CD4-positive, alpha-beta T cell treated with Interleukin-4 for 4 hours (primary cell): Measurements from ENCODE around the gene GPR34.
"Not testable (repeated sequence)": the region's sequence is repeated elsewhere in the genome, so short reads cannot be mapped to it uniquely, and the experiment has no call there.

Experiments used
- DNase-seq: peaks from one replicate; pipeline ENCODE4 v3.0.0-alpha.2; 2020

The GPR34 gene

DNA sequence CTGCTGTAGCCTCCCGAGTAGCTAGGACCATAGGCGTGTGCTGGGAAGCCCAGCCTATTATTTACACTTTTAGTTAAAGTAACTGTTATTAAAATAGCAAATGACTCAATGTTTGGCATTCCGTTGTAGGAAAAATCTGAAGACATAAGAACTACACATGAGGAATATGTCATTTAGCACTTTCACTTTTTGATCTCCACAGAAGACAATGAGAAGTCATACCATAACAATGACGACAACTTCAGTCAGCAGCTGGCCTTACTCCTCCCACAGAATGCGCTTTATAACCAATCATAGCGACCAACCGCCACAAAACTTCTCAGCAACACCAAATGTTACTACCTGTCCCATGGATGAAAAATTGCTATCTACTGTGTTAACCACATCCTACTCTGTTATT lies 6.7 kb downstream of the GPR34 start:
- DNase-seq = peak; percentile 20

GRCh38 chrX:41703574-41704029 lies 14.8 kb downstream of the GPR34 start:
- no peak for DNase-seq

DNA sequence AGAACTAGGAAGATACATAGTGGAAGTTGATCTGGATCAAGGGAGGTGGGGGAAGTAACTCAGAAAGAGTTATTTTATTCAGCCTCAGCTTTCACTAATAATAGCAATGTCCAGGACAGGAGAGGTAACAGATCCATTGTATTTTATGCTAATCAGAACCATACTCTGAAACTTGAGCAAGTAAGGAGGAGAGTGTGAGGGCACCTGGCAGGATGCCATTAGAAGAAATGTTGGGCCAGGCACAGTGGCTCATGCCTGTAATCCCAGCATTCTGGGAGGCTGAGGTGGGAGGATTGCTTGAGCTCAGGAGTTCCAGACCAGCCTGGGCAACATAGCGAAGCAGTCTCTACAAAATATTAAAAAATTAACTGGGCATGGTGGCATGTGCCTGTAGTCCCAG lies 16.3 kb downstream of the GPR34 start:
- no peak for DNase-seq

DNA sequence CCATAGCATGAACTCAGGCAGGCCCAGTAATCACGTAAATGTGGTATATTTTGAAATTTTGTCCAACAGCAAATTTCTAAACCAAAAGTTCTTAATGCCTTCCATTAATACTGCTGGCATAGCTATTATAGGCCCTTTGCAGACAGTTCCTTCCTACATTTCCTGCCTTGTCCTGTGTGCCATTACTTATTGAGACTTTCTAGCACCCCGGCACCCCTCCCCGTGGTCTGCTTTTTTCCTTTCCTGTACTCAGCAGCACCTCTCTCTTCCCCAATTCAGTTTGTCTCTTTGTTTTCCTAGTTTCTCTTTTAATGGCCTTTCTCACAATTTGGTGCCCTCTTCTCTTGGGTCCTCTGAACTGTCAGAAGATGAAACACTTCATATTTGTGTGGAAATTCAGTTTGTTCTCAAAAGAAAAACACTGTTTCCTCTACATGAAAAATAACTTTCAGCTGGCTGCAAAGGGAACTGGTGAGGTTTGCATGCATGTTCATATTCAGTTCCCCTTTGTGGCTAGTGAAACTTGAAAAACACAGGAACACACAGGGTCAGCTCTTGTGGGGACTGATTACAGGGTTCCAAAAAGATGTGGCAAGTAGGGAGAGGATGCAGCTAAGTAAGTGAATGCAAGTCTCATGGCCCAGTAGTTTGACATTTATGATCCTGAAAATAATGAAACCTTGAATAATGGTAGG lies 17.1 kb downstream of the GPR34 start:
- DNase-seq = no peak

GRCh38 chrX:41707218-41707617 lies 18.4 kb downstream of the GPR34 start:
- no peak for DNase-seq

DNA sequence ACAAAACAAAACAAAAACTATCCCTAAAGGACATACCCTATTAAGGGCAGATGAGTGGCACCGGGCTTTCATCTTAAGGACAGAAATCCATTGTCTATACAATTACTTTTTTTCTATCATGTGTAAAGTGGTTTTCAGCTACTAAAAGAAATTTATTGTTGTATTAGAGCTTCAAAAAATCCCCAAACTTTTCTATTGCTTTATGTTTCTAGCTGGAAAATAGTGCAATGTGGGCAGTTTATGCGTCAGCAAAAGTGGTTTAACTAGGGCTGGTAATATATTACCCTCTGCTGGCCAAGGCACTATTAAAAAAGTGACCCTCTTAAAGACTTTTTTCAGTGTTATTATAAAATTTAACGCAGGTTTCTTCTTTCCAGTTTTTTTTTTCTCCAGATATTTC lies 19.7 kb downstream of the GPR34 start:
- no peak for DNase-seq

DNA sequence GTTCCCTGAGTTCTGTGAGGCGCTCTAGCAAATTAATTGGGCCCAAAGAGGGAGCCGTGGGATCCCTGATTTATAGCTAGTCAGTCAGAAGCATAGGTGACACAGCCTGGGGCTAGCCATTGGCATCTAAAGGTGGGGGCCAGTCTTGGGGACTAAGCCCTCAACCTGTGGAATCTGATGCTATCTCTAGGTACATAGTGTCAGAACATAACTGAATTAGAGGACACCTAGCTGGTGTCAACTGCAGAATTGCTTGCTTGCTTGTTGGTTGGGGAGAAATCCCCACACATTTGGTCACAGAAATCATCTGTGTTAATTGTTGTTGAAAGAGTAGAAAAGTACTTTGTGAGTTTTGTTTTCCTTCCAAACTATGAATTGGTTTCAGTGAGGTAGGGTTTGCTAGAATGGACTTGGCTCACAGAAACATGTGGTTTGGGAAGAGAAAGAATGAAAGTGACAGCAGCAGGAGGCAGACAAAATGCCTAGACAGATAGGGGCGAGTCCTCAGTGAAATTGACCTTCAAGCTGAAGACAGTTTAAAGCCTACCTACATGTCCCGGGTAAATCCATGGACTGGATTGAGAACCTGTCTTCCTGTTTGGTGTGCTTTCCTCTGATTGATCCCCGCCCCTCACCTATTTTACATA lies 22.4 kb downstream of the GPR34 start:
- no peak for DNase-seq

DNA sequence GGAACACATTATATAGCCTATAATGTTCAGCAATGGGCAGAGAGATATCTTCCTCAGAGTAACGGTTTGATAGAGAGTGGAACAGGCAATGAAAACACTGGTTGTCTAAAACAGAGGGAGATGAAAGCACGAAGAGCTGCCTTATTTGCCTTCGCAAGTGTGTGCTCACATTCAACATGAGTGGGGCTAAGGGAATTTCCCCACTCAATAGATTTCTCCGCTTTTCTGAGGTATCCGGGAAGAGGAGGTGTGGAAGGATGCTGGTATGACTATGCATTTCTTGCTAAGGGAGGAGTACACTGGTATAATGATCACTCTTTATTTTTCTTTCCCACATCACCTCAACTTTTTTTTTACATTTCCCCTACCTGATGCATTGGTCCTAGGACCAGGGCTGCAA lies 27.4 kb downstream of the GPR34 start:
- DNase-seq = no peak

- no peak for DNase-seq
These were observed 28.1 kb downstream of the GPR34 start for GRCh38 chrX:41716767-41717473.

DNA sequence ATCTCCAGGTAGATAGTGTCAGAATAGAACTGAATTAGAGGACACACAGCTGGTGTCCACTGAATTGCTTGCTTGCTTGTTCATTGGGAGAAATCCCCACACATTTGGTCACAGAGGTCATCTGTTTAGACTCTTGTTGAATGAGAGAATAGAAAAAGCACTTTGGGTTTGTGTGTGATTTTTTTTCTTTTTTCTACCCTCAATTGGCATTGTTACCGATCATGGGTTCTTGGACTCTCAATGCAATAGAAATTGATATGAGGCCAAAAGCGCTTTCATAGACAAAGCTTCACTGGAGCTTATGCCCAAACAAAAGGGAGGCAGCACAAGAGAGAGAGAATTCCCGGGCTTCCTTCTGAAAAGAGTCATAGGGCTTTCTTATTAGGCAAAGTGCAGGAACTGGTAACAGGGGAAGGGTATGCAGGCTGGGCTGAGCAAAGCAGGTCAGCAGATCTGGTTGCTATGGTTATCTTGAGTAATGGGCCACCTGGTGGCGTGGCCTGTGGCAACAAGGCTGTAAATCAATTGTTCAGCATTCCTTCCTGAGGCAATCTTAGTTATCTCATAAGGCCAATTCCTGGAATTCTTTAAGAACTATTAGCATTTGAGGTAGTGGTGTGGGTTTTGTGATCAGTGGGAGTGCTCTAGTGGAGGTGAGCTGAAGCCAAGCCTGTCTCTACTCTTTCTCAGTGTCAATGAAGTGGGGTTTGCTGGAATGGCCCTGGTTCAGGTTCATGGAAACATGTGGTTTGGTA lies 29.9 kb downstream of the GPR34 start:
- DNase-seq = no peak

DNA sequence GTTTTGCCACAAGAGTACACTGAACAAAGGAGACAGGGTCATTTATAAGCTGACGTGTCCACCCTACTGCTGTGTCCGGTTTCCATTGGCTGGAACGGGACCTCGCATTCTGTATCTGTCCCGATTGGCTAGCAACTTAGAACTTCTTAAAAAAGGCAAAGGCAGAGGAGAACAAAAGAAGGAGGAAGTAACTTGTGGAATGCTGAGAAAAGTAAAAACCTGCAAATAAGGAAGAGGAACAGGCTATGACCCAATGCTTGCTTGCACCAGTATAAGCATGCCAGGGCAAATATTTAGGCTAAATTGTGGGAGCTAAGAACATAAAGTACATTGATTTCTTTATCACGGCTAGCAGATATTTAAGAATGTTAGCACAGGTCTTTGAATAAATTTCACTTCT lies 30.8 kb downstream of the GPR34 start:
- DNase-seq = not testable (repeated sequence)

- DNase-seq = peak; percentile 50
These were observed 31.5 kb downstream of the GPR34 start for GRCh38 chrX:41720125-41720779.

GRCh38 chrX:41721590-41721989 lies 32.8 kb downstream of the GPR34 start:
- DNase-seq = no peak

DNA sequence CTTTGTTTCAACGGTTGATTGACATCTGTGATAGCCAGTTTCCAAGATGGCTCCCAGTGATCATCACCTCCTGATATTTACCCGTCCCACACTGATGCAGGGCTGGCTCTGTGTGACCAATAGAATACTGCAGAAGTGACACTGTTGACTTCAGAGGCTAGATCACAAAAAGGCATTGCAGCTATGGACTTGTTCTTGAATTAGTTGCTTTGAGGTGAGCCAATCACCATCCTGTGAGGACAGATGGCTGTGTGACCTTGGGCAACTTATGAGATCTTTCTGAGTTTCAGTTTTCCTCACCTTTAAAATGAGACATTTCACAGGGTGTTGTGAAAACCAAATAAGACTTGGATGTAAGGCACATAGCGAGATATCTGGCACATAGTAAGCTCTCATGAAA lies 33.4 kb downstream of the GPR34 start:
- DNase-seq = no peak

DNA sequence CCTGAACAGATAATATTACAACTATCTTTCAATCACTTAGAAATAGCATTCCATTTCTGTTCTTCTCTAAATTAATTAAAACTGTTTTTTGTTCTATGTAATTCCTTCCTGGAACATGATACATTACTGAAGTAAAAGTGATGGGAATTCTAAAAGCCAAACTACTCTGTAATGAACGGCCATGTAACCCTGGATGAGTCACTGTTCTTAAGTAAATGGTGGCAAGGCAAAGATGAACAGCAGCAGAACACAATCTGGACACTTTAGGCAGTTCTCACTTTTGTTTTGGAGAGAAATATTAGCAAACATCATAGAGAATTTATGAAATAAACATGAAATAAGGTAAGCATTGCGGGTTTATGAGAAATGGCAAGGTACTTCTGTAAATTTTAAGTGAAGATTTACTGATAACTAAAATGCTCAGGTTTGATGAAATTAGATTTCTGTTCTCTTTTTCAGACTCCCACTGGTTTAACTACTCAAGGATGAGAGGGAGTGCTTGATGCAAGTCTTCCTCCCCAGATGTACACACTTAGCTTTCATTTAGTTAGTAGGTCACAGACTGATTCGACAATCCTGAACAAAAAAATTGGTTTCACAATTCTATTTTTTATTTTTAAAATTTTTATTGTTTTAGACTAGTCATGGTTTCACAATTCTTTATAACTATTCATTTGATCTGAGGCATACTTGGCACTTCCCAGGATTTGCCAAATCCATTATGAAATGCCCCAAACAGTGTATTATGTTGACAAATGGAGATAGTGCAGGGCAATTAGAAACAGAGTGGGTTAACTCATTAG lies 34.2 kb downstream of the GPR34 start:
- no peak for DNase-seq

DNA sequence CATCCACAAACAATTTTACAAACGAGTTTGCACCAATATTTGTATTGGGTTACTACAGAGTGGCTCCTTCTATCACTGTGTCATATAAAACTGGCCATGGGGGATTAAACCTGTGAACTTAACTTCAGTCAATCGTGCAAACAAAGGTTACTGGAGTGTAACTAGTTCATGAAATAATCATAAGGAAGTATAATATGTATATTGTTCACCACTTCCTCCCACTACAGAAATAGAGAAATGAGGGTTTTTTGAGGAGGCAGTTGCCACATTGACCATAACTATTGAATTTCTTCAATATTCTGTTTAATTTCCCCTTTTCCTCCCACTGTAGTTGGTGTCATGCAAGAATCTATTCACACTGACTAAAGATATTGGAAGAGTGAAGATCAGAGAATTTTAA lies 35.1 kb downstream of the GPR34 start, which contains the start of gene GPR82:
Gene GPR82, plus strand, starts transcription at position 356 of the 400 bp plus-strand sequence. CDS start 2,846 bp downstream, outside the sequence.
- DNase-seq = no peak

DNA sequence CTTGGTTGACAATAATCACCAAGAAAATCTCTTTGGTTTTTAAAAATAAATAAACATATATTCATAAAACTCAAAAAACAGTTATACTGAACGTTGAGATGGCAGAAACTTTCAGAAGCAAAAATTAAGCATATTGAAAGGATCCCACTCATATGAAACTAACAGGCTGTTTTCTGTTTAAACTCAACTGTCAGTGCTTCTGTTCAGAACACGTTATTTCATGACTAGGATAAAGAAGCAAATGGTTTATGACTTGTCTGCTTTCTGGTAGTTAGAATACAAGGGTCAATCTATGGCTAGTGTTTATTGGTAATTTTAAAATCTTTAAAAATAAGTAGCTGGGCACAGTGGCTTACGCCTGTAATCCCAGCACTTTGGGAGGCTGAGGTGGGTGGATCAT lies 39.4 kb downstream of the GPR34 start:
- no peak for DNase-seq

GRCh38 chrX:41730081-41730480 lies 41.3 kb downstream of the GPR34 start:
- no peak for DNase-seq

- DNase-seq = no peak
These were observed 43.5 kb downstream of the GPR34 start for GRCh38 chrX:41732260-41732659.

- no peak for DNase-seq
These were observed 45.2 kb downstream of the GPR34 start for GRCh38 chrX:41733939-41734338.

DNA sequence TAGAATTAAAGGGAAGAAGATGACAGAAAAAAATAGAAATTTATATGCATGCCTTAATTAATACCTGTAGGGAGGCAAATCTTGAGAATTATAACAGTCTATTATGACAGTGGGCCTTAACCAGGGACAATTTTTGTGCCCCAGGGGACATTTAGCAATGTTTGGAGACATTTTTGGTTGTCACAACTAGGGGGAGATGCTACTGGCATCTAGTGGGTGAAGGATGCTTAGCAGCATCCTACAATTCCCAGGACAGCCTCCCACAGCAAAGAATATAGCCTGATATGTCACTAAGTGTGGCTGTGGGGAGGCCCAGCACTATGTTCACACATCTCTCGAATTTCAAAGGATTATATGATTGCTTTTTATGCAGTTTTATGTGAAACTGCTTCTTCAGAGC lies 45.8 kb downstream of the GPR34 start:
- DNase-seq = no peak

GRCh38 chrX:41737065-41737464 lies 48.3 kb downstream of the GPR34 start:
- DNase-seq = peak; percentile 17
